SK-N-SH treated with all-trans-retinoic acid at 6 μM for 48 hours (cell line): ENCODE measurements around the gene ALPL.

Experiments used
- ATAC-seq: fragments of 200-7000 bp; cut with Tn5 transposase; 3 replicates; pipeline ENCODE4 v1.9.1; 2020; ENCODE audit warnings: mild to moderate bottlenecking, moderate library complexity
- ARNTL ChIP-seq: fragments of 450-650 bp; formaldehyde crosslinking; IDR thresholded peaks from 2 replicates; pipeline ENCODE4 v1.5.0; 2020; ENCODE audit warnings: low read depth, mild to moderate bottlenecking, moderate library complexity, borderline replicate concordance
- BACH2 ChIP-seq: fragments of 250-450 bp; sonication (Bioruptor Pico); IDR thresholded peaks from 2 replicates; pipeline ENCODE4 v1.9.0; 2021; ENCODE audit warnings: mild to moderate bottlenecking, borderline replicate concordance
- CREB5 ChIP-seq: fragments of 250-450 bp; sonication (Bioruptor Pico); IDR thresholded peaks from 2 replicates; pipeline ENCODE4 v1.5.1; 2020; ENCODE audit warnings: low read depth, mild to moderate bottlenecking, moderate library complexity
- CSDC2 ChIP-seq: fragments of 250-450 bp; sonication (Bioruptor Pico); IDR thresholded peaks from 2 replicates; pipeline ENCODE4 v1.5.0; 2020; ENCODE audit warnings: mild to moderate bottlenecking, moderate library complexity
- ESRRG ChIP-seq: fragments of 250-450 bp; sonication (Bioruptor Pico); IDR thresholded peaks from 2 replicates; pipeline ENCODE4 v1.6.1; 2021; ENCODE audit warnings: mild to moderate bottlenecking
- GLIS3 ChIP-seq: fragments of 250-450 bp; sonication (Bioruptor Pico); IDR thresholded peaks from 2 replicates; pipeline ENCODE4 v1.5.0; 2020; ENCODE audit warnings: mild to moderate bottlenecking, moderate library complexity
- ISL1 ChIP-seq: fragments of 250-450 bp; sonication (Bioruptor Pico); IDR thresholded peaks from 2 replicates; pipeline ENCODE4 v2.1.2; 2022; ENCODE audit warnings: mild to moderate bottlenecking, moderate library complexity
- OSR1 ChIP-seq: fragments of 250-450 bp; sonication (Bioruptor Pico); IDR thresholded peaks from 2 replicates; pipeline ENCODE4 v1.8.0; 2022; ENCODE audit warnings: moderate library complexity, mild to moderate bottlenecking, inconsistent platforms
- PATZ1 ChIP-seq: fragments of 250-450 bp; sonication (Bioruptor Pico); IDR thresholded peaks from 2 replicates; pipeline ENCODE4 v1.8.0; 2020; ENCODE audit warnings: mild to moderate bottlenecking, moderate library complexity, borderline replicate concordance
- POU6F1 ChIP-seq: fragments of 250-450 bp; sonication (Bioruptor Pico); IDR thresholded peaks from 2 replicates; pipeline ENCODE4 v1.8.0; 2021; ENCODE audit warnings: low read depth, mild to moderate bottlenecking, moderate library complexity, borderline replicate concordance
- PPARA ChIP-seq: fragments of 250-450 bp; sonication (Bioruptor Pico); IDR thresholded peaks from 2 replicates; pipeline ENCODE4 v1.5.0; 2020; ENCODE audit warnings: mild to moderate bottlenecking, borderline replicate concordance
- RARB ChIP-seq: fragments of 250-450 bp; sonication (Bioruptor Pico); IDR thresholded peaks from 2 replicates; pipeline ENCODE4 v1.8.0; 2021; ENCODE audit warnings: mild to moderate bottlenecking, moderate library complexity
- SNAI2 ChIP-seq: fragments of 250-450 bp; sonication (Bioruptor Pico); IDR thresholded peaks from 2 replicates; pipeline ENCODE4 v1.5.0; 2020; ENCODE audit warnings: mild to moderate bottlenecking, moderate library complexity
- TOX ChIP-seq: fragments of 250-450 bp; sonication (Bioruptor Pico); IDR thresholded peaks from 2 replicates; pipeline ENCODE4 v1.8.0; 2021; ENCODE audit warnings: mild to moderate bottlenecking, moderate library complexity, borderline replicate concordance
- TSHZ2 ChIP-seq: fragments of 250-450 bp; sonication (Bioruptor Pico); IDR thresholded peaks from 2 replicates; pipeline ENCODE4 v1.5.0; 2020; ENCODE audit warnings: mild to moderate bottlenecking, moderate library complexity
- ZC3H10 ChIP-seq: fragments of 250-450 bp; sonication (Bioruptor Pico); IDR thresholded peaks from 2 replicates; pipeline ENCODE4 v1.5.1; 2021; ENCODE audit warnings: mild to moderate bottlenecking, moderate library complexity
- ZFP3 ChIP-seq: fragments of 250-450 bp; sonication (Bioruptor Pico); IDR thresholded peaks from 2 replicates; pipeline ENCODE4 v1.5.0; 2020; ENCODE audit warnings: mild to moderate bottlenecking, moderate library complexity
- ZFP30 ChIP-seq: fragments of 450-650 bp; formaldehyde crosslinking; IDR thresholded peaks from 2 replicates; pipeline ENCODE4 v1.5.0; 2022; ENCODE audit warnings: mild to moderate bottlenecking, moderate library complexity
- ZNF565 ChIP-seq: fragments of 450-650 bp; formaldehyde crosslinking; conservative IDR thresholded peaks from 2 replicates; pipeline ENCODE4 v1.5.0; 2020; ENCODE audit warnings: low read depth, mild to moderate bottlenecking, moderate library complexity
- ZNF8 ChIP-seq: fragments of 450-650 bp; formaldehyde crosslinking; IDR thresholded peaks from 2 replicates; pipeline ENCODE4 v1.5.0; 2020; ENCODE audit warnings: mild to moderate bottlenecking, moderate library complexity

ALPL gene

GRCh38 chr1:21511579-21512522, 2.6 kb downstream of the ALPL start (continued):
- TF ChIP-seq POU6F1 (CRISPR knock-in tag): no peak
- no peak for TF ChIP-seq GLIS3 (CRISPR knock-in tag)
- no peak for TF ChIP-seq ZFP30
- TF ChIP-seq OSR1: no peak

- no peak for ATAC-seq
- no peak for TF ChIP-seq PPARA (CRISPR knock-in tag)
- TF ChIP-seq ZNF565 (CRISPR knock-in tag): no peak
- TF ChIP-seq ZNF8: no peak
- no peak for TF ChIP-seq GLIS3 (CRISPR knock-in tag)
- no peak for TF ChIP-seq ISL1
- TF ChIP-seq ZFP3 (CRISPR knock-in tag): no peak
- TF ChIP-seq PATZ1 (CRISPR knock-in tag): no peak
- no peak for TF ChIP-seq ZC3H10
- TF ChIP-seq OSR1: no peak
- TF ChIP-seq TSHZ2: no peak
- no peak for TF ChIP-seq CSDC2 (CRISPR knock-in tag)
- TF ChIP-seq POU6F1 (CRISPR knock-in tag): no peak
- no peak for TF ChIP-seq BACH2 (CRISPR knock-in tag)
- no peak for TF ChIP-seq ARNTL
- TF ChIP-seq ZFP30: no peak
- TF ChIP-seq CREB5 (CRISPR knock-in tag): no peak
- no peak for TF ChIP-seq SNAI2 (CRISPR knock-in tag)
- no peak for TF ChIP-seq RARB (CRISPR knock-in tag)
- TF ChIP-seq ESRRG (CRISPR knock-in tag): no peak
- TF ChIP-seq TOX (CRISPR knock-in tag): no peak
Observed at GRCh38 chr1:21514245-21514644, 5.0 kb downstream of the ALPL start.

- no peak for ATAC-seq
- TF ChIP-seq ZNF8 (no peak), OSR1 (no peak), GLIS3 (CRISPR knock-in tag) (no peak), ZFP30 (no peak), PATZ1 (CRISPR knock-in tag) (no peak), TSHZ2 (no peak), CREB5 (CRISPR knock-in tag) (no peak)
Observed at GRCh38 chr1:21517161-21517589, 8.0 kb downstream of the ALPL start.
